A673 (cell line): ENCODE results near the gene ADGRG1.

ENCODE experiments used
- EZH2 ChIP-seq: fragments of 200-600 bp; sonication (generic); IDR thresholded peaks from 2 replicates; pipeline ENCODE4 v1.6.1; 2017; ENCODE audit warnings: borderline replicate concordance, low read depth, mild to moderate bottlenecking, mixed read lengths, antibody characterized with exemption, low read length; ENCODE audit not compliant: poor library complexity, severe bottlenecking
- TF ChIP-seq, protein P1 (sequence below): fragments of 300-800, 200-600 bp; sonication (generic); conservative IDR thresholded peaks from 2 replicates; pipeline ENCODE4 v1.5.1; 2017; ENCODE audit warnings: low read depth, mild to moderate bottlenecking, antibody characterized with exemption, low read length, moderate library complexity, mixed read lengths

GRCh38 chr16:57658130-57658877, 29.9 kb downstream of the ADGRG1 start:
- TF ChIP-seq, protein P1, sequence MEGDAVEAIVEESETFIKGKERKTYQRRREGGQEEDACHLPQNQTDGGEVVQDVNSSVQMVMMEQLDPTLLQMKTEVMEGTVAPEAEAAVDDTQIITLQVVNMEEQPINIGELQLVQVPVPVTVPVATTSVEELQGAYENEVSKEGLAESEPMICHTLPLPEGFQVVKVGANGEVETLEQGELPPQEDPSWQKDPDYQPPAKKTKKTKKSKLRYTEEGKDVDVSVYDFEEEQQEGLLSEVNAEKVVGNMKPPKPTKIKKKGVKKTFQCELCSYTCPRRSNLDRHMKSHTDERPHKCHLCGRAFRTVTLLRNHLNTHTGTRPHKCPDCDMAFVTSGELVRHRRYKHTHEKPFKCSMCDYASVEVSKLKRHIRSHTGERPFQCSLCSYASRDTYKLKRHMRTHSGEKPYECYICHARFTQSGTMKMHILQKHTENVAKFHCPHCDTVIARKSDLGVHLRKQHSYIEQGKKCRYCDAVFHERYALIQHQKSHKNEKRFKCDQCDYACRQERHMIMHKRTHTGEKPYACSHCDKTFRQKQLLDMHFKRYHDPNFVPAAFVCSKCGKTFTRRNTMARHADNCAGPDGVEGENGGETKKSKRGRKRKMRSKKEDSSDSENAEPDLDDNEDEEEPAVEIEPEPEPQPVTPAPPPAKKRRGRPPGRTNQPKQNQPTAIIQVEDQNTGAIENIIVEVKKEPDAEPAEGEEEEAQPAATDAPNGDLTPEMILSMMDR, result no peak
- no peak for TF ChIP-seq EZH2
